OCI-LY1 (cell line): ENCODE measurements around the gene HSPA12A.

Experiments used
- CTCF ChIP-seq: fragments of 200-600 bp; sonication (generic), shearing (Covaris generic); IDR thresholded peaks from 2 replicates; pipeline ENCODE4 v1.5.1; 2017; ENCODE audit warnings: mild to moderate bottlenecking, antibody characterized with exemption, low read length, moderate library complexity, mixed read lengths
- EZH2 ChIP-seq: fragments of 200-600 bp; sonication (generic), shearing (Covaris generic); IDR thresholded peaks from 2 replicates; pipeline ENCODE4 v1.8.0; 2017; ENCODE audit warnings: borderline replicate concordance, mixed run types, mild to moderate bottlenecking, antibody characterized with exemption, low read length, moderate library complexity, mixed read lengths

DNA sequence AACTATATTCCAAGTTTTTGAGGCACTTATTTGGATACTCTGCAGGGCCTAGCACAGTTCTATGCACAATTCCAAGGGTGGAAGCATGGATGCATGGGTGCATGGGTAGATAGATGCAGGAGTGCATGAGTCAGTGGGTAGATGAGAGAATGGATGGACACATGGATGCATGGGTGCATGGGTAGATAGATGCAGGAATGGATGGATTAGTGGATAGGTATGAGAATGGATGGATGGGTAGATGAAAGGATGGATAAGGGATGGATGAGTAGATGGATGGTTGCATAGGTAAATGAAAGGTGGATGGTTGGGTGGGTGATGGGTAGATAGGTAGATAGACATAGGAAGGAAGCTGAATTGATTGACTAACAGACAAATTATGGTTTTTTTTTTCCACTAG is 106.0 kb downstream of the HSPA12A start:
- TF ChIP-seq CTCF, result no peak
- TF ChIP-seq EZH2, result no peak
